Renal cortical epithelial cell (primary cell): ENCODE measurements around the gene CDH12. TPM values are rescaled to one million over a fixed set of nuclear protein-coding genes. Genes with fewer than 3 reads are reported as not detected.
A peak's percentile ranks its signal among the peaks of the same experiment; 100 is the strongest.
"Not testable (repeated sequence)": the region's sequence is repeated elsewhere in the genome, so short reads cannot be mapped to it uniquely, and the experiment has no call there.

Source experiments
- DNase-seq: peaks from one replicate; pipeline ENCODE4 v3.0.0-alpha.2; 2011; ENCODE audit warnings: low read depth
- total RNA-seq: library from RNA; depleted of rRNA; stranded (reverse); fragments of >200 nt; gene quantifications from 2 replicates; pipeline ENCODE4 v1.2.3, GENCODE V29; 2014

CDH12 gene
- total RNA-seq, 1 donor from 2014 or later, result not detected

GRCh38 chr5:22023784-22024183, 829.4 kb downstream of the CDH12 start:
- DNase-seq, result no peak

DNA sequence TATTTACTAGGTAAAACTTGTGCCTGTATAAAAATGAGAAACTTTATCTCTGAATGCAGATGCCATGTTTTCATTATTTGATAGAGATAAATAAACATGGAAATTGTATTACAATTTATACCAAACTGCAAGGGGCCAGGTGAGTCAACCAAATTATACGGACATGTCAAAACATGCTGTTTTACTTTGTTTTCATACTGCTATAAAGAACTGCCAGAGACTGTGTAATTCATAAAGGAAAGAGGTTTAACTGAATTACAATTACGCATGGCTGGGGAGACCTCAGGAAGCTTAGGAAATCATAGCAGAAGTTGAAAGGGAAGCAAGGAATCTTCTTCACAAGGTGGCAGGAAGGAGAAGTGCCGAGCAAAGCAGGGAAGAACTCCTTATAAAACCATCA, 840.3 kb downstream of the CDH12 start:
- not testable (repeated sequence) for DNase-seq

DNA sequence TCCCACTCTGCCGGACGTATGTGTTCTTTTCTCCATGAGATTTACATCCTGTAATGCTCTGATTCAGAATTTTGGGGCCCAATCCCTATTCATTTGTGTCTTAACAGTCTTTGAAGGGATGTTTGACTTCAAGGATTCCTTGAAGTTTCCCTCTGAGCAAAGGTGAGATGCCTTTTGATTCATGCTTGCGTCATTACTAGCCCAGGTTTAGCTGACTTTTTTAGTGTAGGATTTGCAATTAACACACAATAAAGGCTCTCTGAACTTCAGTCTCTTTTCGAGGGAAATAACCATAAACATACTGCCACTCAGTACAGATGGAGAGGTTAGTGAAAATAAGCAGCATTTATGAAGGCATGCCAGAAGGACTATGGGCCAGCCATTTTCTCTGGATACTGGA, 842.3 kb downstream of the CDH12 start:
- not testable (repeated sequence) for DNase-seq

GRCh38 chr5:22001097-22001496, 852.0 kb downstream of the CDH12 start:
- not testable (repeated sequence) for DNase-seq

DNA sequence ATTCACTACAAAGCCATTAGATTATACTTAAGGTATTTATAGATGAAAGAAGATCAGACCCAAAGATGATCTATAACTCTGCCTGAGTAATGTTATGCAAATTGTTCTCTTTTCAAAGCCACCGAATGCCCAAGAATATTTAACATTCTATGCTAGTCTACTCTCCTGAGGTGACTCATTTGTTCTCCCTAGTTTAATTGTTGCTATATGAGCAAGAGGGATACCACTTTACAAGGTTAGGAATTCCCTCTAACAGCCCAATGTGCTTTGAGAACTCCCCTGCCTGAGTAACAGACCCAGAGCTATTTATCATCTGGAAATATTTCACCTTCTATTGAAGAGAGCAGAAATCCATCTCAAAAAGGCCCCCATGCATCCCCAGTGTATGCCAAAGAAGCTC, 867.3 kb downstream of the CDH12 start:
- not testable (repeated sequence) for DNase-seq

DNA sequence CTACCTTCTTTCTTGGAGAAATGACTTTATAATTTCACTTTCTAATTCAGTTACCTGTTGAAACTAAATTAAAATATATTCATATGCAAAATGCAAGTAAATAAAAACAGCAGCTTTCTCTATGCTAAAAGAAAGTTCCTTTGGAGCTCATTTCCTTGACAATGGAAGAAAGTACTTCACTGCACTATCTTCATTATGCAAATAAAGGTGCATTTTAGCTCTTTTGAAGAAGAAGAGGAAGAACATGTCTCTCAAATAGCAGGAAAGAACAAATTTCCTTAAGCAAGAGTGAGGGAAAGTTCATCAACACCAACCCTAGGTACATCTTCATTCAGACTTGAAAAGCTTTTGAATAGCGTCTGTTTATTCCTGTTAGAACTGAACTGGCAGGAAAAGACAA, 901.6 kb downstream of the CDH12 start:
- DNase-seq, result not testable (repeated sequence)

DNA sequence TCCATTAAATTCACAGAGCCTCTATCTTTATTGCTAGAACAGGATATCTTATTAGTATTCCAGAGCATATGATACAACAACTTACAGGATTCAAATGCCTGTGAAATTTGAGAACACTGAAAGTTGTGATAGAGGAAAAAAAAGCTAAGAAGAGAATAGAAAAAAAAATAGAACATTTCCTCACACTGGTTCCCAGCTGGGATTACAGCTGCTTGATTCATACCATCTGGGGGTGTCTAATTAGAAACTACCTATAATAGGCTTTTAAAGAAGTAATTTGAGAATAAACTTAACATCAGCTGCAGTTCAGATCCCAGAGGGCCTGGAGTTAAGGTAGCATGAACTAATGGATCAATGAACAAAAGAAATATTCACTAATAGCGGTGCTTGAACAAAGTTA, 922.0 kb downstream of the CDH12 start:
- no peak for DNase-seq

DNA sequence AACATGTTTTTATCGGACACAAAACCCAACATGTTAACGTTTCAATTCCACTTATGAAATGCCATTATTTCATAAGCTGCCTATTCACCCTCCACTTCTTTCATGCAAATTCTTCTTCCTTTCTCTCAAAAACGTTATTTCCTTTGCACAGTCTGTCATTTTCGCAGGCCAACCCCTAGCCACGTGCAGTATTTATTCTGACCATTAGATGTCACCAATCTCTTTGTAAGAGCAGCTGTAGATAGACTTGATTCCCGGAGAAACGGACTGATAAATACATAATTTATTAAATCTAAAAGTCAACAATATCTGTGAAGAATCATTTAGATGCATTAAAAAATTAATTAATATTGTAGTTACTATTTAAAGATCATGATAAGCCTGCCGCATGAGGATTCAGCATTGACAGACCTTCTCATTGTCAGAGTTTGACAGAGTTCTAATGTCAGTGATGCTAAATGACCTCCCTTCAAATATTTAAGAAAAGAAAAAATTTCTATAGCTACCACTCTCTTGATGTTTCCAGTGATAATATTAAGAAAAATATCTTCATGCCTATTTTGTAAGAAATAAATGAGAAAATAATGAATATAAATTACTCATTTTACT, 933.6 kb downstream of the CDH12 start:
- peak; percentile 41 for DNase-seq

GRCh38 chr5:21918451-21918850, 934.7 kb downstream of the CDH12 start:
- DNase-seq, result no peak

DNA sequence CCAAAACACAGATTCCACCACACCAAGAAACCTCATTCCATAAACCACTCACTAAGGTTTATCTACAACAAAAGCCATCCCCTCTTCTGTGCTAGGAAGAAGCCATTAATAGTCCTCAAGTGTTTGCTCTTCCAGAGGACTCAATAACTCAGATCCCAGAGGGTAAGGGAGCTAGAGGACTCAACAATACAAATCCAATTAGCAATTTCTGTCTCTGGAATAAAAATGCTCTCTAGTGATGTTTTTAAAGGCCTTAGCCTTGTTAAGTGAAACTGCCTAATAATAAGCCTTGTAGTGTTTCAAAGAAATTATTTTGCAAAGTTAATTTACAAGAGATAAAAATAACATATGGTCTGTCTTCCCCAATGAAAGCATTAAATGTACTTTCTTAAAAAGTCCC, 942.4 kb downstream of the CDH12 start:
- no peak for DNase-seq

DNA sequence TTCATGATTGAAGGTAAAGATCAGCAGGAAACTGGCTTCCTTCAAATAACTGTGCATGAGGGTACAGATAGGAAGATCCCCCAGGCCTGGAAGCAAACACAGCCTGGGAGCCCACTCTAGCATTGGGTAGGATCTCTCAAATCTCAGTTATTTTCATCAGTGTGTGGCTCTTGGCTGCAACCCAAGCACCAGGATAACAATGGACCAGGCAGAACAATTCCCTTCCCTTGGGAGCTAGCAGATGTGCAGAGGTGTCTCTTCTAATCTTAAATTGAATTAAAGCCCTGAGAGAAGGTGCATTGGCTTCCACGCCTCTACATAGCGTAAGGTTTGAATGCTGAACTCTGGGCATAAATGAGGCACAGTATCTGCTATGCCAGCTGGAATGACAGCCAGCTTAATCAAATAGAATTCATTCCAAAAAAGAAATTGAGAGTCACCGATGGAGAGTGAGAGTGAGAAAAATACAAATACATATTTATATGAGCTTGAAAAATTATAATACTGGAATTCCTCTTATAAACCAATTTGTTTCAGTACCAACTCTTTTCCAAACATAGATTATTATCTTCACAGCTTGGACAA, 957.3 kb downstream of the CDH12 start:
- no peak for DNase-seq

GRCh38 chr5:21893161-21893560, 960.0 kb downstream of the CDH12 start:
- no peak for DNase-seq

GRCh38 chr5:21889581-21889980, 963.6 kb downstream of the CDH12 start:
- DNase-seq, result no peak

- DNase-seq, result no peak
Measured at GRCh38 chr5:21882074-21882745, 970.9 kb downstream of the CDH12 start.

DNA sequence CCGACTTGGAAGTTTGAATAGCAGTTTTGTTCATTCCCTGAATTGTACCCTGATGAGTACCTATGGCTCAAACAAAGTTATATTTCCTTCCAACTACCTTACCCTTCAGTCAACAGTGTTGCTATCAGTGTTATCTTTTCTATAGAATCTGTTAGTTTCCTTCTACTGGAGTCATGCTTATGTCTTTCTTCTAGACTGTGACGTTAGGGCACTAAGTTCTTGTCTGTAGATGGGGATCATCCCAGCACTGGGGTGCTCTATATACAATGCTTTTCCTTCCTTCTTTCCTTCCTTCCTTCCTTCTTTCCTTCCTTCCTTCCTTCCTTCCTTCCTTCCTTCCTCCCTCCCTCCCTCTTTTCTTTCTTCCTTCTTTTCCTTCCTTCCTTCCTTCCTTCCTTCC, 973.0 kb downstream of the CDH12 start:
- no peak for DNase-seq

DNA sequence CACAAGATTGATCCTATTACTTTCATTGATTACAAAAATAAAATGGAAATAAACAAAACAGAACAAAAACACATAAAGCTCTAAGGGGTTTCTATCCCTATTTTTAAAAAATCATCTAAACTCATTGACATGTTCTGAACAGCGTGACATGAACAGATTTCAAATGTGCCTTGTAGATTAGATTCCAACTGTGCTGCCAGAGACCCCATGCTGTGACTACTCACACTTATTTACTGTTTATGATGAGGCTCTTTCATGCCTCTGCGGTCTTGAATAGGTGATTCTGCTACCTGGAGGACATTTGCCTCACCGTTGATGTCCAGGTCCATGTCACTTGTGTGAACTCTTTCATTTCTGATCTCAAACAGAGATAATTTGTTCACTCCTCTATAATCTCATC, 990.2 kb downstream of the CDH12 start:
- DNase-seq, result no peak

DNA sequence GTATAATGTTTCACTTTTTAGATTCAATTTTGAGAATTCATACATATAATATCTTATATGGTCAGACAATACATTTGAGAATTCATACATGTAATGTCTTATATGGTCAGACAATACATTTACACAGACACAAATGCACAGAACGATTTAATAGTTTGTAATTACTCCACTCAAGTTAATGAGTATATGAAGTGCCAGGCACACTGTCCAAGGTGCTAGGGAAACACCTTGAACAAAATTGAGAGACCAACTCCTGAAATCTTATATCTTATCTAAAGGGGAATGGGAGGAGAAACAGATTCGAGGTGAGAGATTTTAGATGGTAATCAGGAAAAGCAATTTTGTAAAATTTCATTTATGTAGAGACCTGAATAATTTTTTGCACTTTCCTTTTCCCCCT, 994.7 kb downstream of the CDH12 start:
- no peak for DNase-seq

- no peak for DNase-seq
Measured at GRCh38 chr5:21856987-21857386, 996.2 kb downstream of the CDH12 start.

- DNase-seq, result no peak
Measured at GRCh38 chr5:21847300-21847699, 1005.8 kb downstream of the CDH12 start.

GRCh38 chr5:21844960-21845359, 1008.2 kb downstream of the CDH12 start:
- DNase-seq, result no peak

- no peak for DNase-seq
Measured at GRCh38 chr5:21834863-21835262, 1018.3 kb downstream of the CDH12 start.

DNA sequence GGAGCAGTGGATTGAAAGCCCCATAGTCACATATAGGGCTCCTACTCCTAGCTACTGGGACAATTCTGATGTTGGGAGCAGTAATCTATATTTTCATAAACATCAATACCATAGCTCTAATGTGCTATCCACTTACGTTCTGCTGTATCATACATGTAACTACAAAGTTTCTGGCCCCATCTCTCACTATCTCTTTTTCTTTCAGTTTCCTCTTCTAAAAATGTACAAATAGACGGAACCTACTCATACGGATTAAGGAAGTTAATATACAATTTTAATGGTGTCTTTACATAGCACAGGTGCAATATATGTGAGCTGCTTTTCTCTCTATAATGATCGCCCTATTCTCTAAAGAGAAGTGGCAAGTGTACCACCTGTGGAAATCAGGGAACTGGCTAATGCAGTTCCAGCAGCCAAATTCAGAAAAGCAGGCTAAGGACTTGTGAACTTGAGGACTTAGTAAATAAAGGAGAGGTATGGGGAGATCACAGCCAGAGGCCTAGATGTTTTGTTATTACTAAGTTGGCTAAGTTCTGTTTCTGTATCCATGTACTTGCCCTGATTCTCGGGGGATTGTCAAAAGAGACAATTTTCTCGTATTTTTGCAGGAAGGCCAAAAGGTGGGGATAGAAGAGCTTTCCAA, 1021.9 kb downstream of the CDH12 start:
- DNase-seq, result no peak

- DNase-seq, result no peak
Measured at GRCh38 chr5:21826884-21827283, 1026.3 kb downstream of the CDH12 start.
